Vagina (tissue), 2 donors: Measurements from ENCODE around the gene HS3ST3B1.

Experiments
- CTCF ChIP-seq, 3 experiments: fragments of 450-650 bp in 2 of 3; fragments of 200-600 bp in 1 of 3; sonication (generic) in 1 of 3; IDR thresholded peaks; one replicate each; pipeline ENCODE4 v1.5.1; 2017 to 2019; ENCODE audit warnings: antibody characterized with exemption in 3 of 3, mild to moderate bottlenecking in 2 of 3, moderate library complexity in 2 of 3
- POLR2A ChIP-seq, 2 donors: fragments of 450-650 bp; IDR thresholded peaks; one replicate each; pipeline ENCODE4 v1.6.1; 2017; ENCODE audit warnings: antibody characterized with exemption in 2 of 2, mild to moderate bottlenecking in 2 of 2, moderate library complexity in 2 of 2

GRCh38 chr17:14318109-14318917 lies 17.4 kb downstream of the HS3ST3B1 start:
- TF ChIP-seq POLR2A (IDR thresholded peaks at IDR 0.05) = no peak
- no peak for TF ChIP-seq CTCF (IDR thresholded peaks at IDR 0.05)
